Peyer's patch (tissue), 4 donors: ENCODE measurements around the gene ANKLE2.

Experiments
- CTCF ChIP-seq, 6 experiments: fragments of 450-650 bp in 4 of 6; fragments of 200-600 bp in 2 of 6; sonication (generic) in 1 of 6; IDR thresholded peaks; one replicate each; pipeline ENCODE4 v1.5.1; 2017 to 2019; ENCODE audit warnings: antibody characterized with exemption in 6 of 6, mild to moderate bottlenecking in 3 of 6, moderate library complexity in 1 of 6
- POLR2A ChIP-seq, 2 donors: fragments of 450-650 bp; IDR thresholded peaks; one replicate each; pipeline ENCODE4 v1.5.1; 2017; ENCODE audit warnings: antibody characterized with exemption in 2 of 2, mild to moderate bottlenecking in 2 of 2, moderate library complexity in 2 of 2

- TF ChIP-seq POLR2A (IDR thresholded peaks at IDR 0.05) (no peak), CTCF (IDR thresholded peaks at IDR 0.05) (no peak)
These were observed 45.8 kb downstream of the ANKLE2 start for GRCh38 chr12:132715874-132716273.
